ENCODE measurements around the gene C22orf39.
"Not testable (repeated sequence)": the region's sequence is repeated elsewhere in the genome, so short reads cannot be mapped to it uniquely, and the experiment has no call there.

Gene C22orf39

GRCh38 chr22:19448739-19449421 lies 1.4 kb upstream of the C22orf39 start:
- H3K9me2 ChIP-seq (replicated peaks; ENCODE audit: insufficient read depth, low read length) = no peaks in the 10 kb centered on the region
- H3F3A ChIP-seq (ENCODE audit: insufficient read depth, low read length) = peaks cover 28% of the 10 kb centered on the region
- H3K27me3 ChIP-seq (replicated peaks; ENCODE audit: insufficient read depth, low read length) = no peaks in the 10 kb centered on the region
- H3K4me2 ChIP-seq (ENCODE audit: low read depth, low read length) = peak overlapping the region; percentile 84; the same call in 1 of the 2 replicates
- peaks cover 16% of the 10 kb centered on the region for H3K4me1 ChIP-seq (ENCODE audit: low read length)
- TF ChIP-seq EZH2 (optimal IDR thresholded peaks at IDR 0.05; ENCODE audit: low read depth, low read length) (no peak), CTCF (IDR thresholded peaks at IDR 0.05; ENCODE audit: low read length) (no peak), EZH2phosphoT487 (IDR thresholded peaks at IDR 0.05; ENCODE audit: low read length) (no peak)
- DNase-seq = peak; percentile 63
- H3K79me2 ChIP-seq (ENCODE audit: low read length) = peaks cover 48% of the 10 kb centered on the region
- H3K9ac ChIP-seq (ENCODE audit: low read length) = peak overlapping the region; percentile 78; the same call in 1 of the 2 replicates
- H2AFZ ChIP-seq (ENCODE audit: low read length) = no peak overlapping the region
- peak overlapping the region; percentile 75; the same call in 1 of the 2 replicates for H3K27ac ChIP-seq (ENCODE audit: low read length)
- H3K4me3 ChIP-seq (ENCODE audit: low read length) = peak overlapping the region; percentile 88
- H3K36me3 ChIP-seq (replicated peaks; ENCODE audit: insufficient read depth, low read length) = 0 out of 2 replicates have a peak, but pooled peaks cover under 1% of the 10 kb centered on the region
- no peaks in the 10 kb centered on the region for H3K9me3 ChIP-seq (replicated peaks; ENCODE audit: insufficient read depth, low read length)
- no peaks in the 10 kb centered on the region for H4K20me1 ChIP-seq (ENCODE audit: insufficient read depth, low read length)

- Histone ChIP-seq H3K9me2 (replicated peaks; ENCODE audit: insufficient read depth, low read length) (no peaks in the 10 kb centered on the region), H3K4me2 (ENCODE audit: low read depth, low read length) (peak overlapping the region; percentile 84), H3K9ac (ENCODE audit: low read length) (peak overlapping the region; percentile 78), H2AFZ (ENCODE audit: low read length) (peak overlapping the region; percentile 87), H3K27me3 (replicated peaks; ENCODE audit: insufficient read depth, low read length) (no peaks in the 10 kb centered on the region), H3K9me3 (replicated peaks; ENCODE audit: insufficient read depth, low read length) (no peaks in the 10 kb centered on the region), H3K79me2 (ENCODE audit: low read length) (peaks cover 55% of the 10 kb centered on the region), H3K4me1 (ENCODE audit: low read length) (peaks cover 16% of the 10 kb centered on the region), H3F3A (ENCODE audit: insufficient read depth, low read length) (peaks cover 28% of the 10 kb centered on the region), H3K36me3 (replicated peaks; ENCODE audit: insufficient read depth, low read length) (no peaks in the 10 kb centered on the region), H3K4me3 (ENCODE audit: low read length) (peak overlapping the region; percentile 88), H3K27ac (ENCODE audit: low read length) (peak overlapping the region; percentile 75), H4K20me1 (ENCODE audit: insufficient read depth, low read length) (no peaks in the 10 kb centered on the region)
- no peak for TF ChIP-seq EZH2 (optimal IDR thresholded peaks at IDR 0.05; ENCODE audit: low read depth, low read length)
- no peak for TF ChIP-seq CTCF (IDR thresholded peaks at IDR 0.05; ENCODE audit: low read length)
- no peak for TF ChIP-seq EZH2phosphoT487 (IDR thresholded peaks at IDR 0.05; ENCODE audit: low read length)
- peak; percentile 55 for DNase-seq
Observed at GRCh38 chr22:19448076-19448607, 631 bp upstream of the C22orf39 start.

- H3K36me3 ChIP-seq (replicated peaks; ENCODE audit: insufficient read depth, low read length) = no peaks in the 10 kb centered on the region
- DNase-seq = no peak
- no peaks in the 10 kb centered on the region for H3K27me3 ChIP-seq (replicated peaks; ENCODE audit: insufficient read depth, low read length)
- no peaks in the 10 kb centered on the region for H4K20me1 ChIP-seq (ENCODE audit: insufficient read depth, low read length)
- peak overlapping the region; percentile 81 for H3K4me2 ChIP-seq (ENCODE audit: low read depth, low read length)
- TF ChIP-seq CTCF (IDR thresholded peaks at IDR 0.05; ENCODE audit: low read length) (no peak), EZH2 (optimal IDR thresholded peaks at IDR 0.05; ENCODE audit: low read depth, low read length) (no peak), EZH2phosphoT487 (IDR thresholded peaks at IDR 0.05; ENCODE audit: low read length) (no peak)
- peaks cover 69% of the 10 kb centered on the region for H3K79me2 ChIP-seq (ENCODE audit: low read length)
- H3K9ac ChIP-seq (ENCODE audit: low read length) = peak overlapping the region; percentile 78
- H3F3A ChIP-seq (ENCODE audit: insufficient read depth, low read length) = peaks cover 24% of the 10 kb centered on the region
- no peaks in the 10 kb centered on the region for H3K9me3 ChIP-seq (replicated peaks; ENCODE audit: insufficient read depth, low read length)
- peak overlapping the region; percentile 88 for H3K4me3 ChIP-seq (ENCODE audit: low read length)
- no peaks in the 10 kb centered on the region for H3K9me2 ChIP-seq (replicated peaks; ENCODE audit: insufficient read depth, low read length)
- peaks cover 16% of the 10 kb centered on the region for H3K4me1 ChIP-seq (ENCODE audit: low read length)
- H2AFZ ChIP-seq (ENCODE audit: low read length) = peak overlapping the region; percentile 69
- H3K27ac ChIP-seq (ENCODE audit: low read length) = peak overlapping the region; percentile 75; the same call in 1 of the 2 replicates
Observed at GRCh38 chr22:19446603-19447329, 745 bp downstream of the C22orf39 start.

- H2AFZ ChIP-seq (ENCODE audit: low read length); H3K9me3 ChIP-seq (replicated peaks; ENCODE audit: insufficient read depth, low read length); H3K36me3 ChIP-seq (replicated peaks; ENCODE audit: insufficient read depth, low read length); H3K9me2 ChIP-seq (replicated peaks; ENCODE audit: insufficient read depth, low read length); H3K27ac ChIP-seq (ENCODE audit: low read length); H4K20me1 ChIP-seq (ENCODE audit: insufficient read depth, low read length); DNase-seq; H3K4me3 ChIP-seq (ENCODE audit: low read length); H3K27me3 ChIP-seq (replicated peaks; ENCODE audit: insufficient read depth, low read length); H3K9ac ChIP-seq (ENCODE audit: low read length); H3K4me2 ChIP-seq (ENCODE audit: low read depth, low read length): not testable (repeated sequence)
- H3K4me1 ChIP-seq (ENCODE audit: low read length) = peaks cover 16% of the 10 kb centered on the region
- peaks cover 80% of the 10 kb centered on the region for H3K79me2 ChIP-seq (ENCODE audit: low read length)
- H3F3A ChIP-seq (ENCODE audit: insufficient read depth, low read length) = peaks cover 24% of the 10 kb centered on the region
Observed at GRCh38 chr22:19445279-19445982, 2.1 kb downstream of the C22orf39 start.
